SU-DHL-6 (cell line): ENCODE measurements around the gene TUNAR.

Experiments
- H2AFZ ChIP-seq: fragments of 200-600 bp; sonication (generic); 2 replicates; pipeline ENCODE4 v1.6.1; 2014; ENCODE audit warnings: low read depth, mild to moderate bottlenecking, moderate library complexity, mixed read lengths, antibody characterized with exemption, low read length; ENCODE audit not compliant: severe bottlenecking
- H3F3A ChIP-seq: fragments of 200-600 bp; shearing (Covaris generic); 2 replicates; pipeline ENCODE4 v1.6.0; 2016; ENCODE audit warnings: antibody characterized with exemption, mild to moderate bottlenecking; ENCODE audit not compliant: insufficient read depth
- H3K27ac ChIP-seq: fragments of 200-600 bp; sonication (generic); 2 replicates; pipeline ENCODE4 v1.5.1; 2016; ENCODE audit warnings: low read depth, mild to moderate bottlenecking, low read length, moderate library complexity, mixed read lengths
- H3K27me3 ChIP-seq: fragments of 200-600 bp; sonication (generic), shearing (Covaris generic); 2 replicates; pipeline ENCODE4 v1.6.0; 2014; ENCODE audit warnings: mild to moderate bottlenecking, low read length
- H3K36me3 ChIP-seq: fragments of 200-600 bp; sonication (generic); 2 replicates; pipeline ENCODE4 v1.6.1; 2014; ENCODE audit warnings: mild to moderate bottlenecking, low read length, mixed read lengths
- H3K4me2 ChIP-seq: fragments of 300-600, 200-600 bp; shearing (Covaris generic), sonication (generic); 2 replicates; pipeline ENCODE4 v1.6.0; 2014; ENCODE audit warnings: low read length, low read depth, mild to moderate bottlenecking; ENCODE audit not compliant: poor library complexity, severe bottlenecking
- H3K4me3 ChIP-seq: fragments of 200-600 bp; sonication (generic); 2 replicates; pipeline ENCODE4 v1.5.1; 2014; ENCODE audit warnings: antibody characterized with exemption, low read length, mild to moderate bottlenecking, mixed read lengths; ENCODE audit not compliant: insufficient read depth, poor library complexity, severe bottlenecking
- H3K79me2 ChIP-seq: fragments of 200-600 bp; sonication (generic); 2 replicates; pipeline ENCODE4 v1.6.1; 2014; ENCODE audit warnings: mild to moderate bottlenecking, low read length, moderate library complexity; ENCODE audit not compliant: insufficient read depth
- H3K9ac ChIP-seq: fragments of 200-600 bp; sonication (generic); 2 replicates; pipeline ENCODE4 v1.7.0; 2014; ENCODE audit warnings: mild to moderate bottlenecking, low read length
- H3K9me2 ChIP-seq: fragments of 200-600 bp; sonication (generic); replicated peaks from 2 replicates; pipeline ENCODE4 v1.6.1; 2014; ENCODE audit warnings: low read length; ENCODE audit not compliant: insufficient read depth
- H3K9me3 ChIP-seq: fragments of 200-600 bp; sonication (generic); 2 replicates; pipeline ENCODE4 v1.6.1; 2014; ENCODE audit warnings: low read length, mixed read lengths; ENCODE audit not compliant: insufficient read depth
- H4K20me1 ChIP-seq: fragments of 200-600 bp; sonication (generic); 2 replicates; pipeline ENCODE4 v1.6.1; 2014; ENCODE audit warnings: low read depth, mild to moderate bottlenecking, antibody characterized with exemption, low read length, moderate library complexity, mixed read lengths
- CTCF ChIP-seq: fragments of 200-600 bp; sonication (generic); IDR thresholded peaks from one replicate; pipeline ENCODE4 v1.5.1; 2017; ENCODE audit warnings: antibody characterized with exemption, mild to moderate bottlenecking, low read length, moderate library complexity; ENCODE audit not compliant: insufficient read depth, poor library complexity, severe bottlenecking
- EZH2phosphoT487 ChIP-seq: fragments of 200-600 bp; sonication (generic), shearing (Covaris generic); conservative IDR thresholded peaks from 2 replicates; pipeline ENCODE4 v1.6.1; 2018; ENCODE audit warnings: mild to moderate bottlenecking, antibody characterized with exemption, low read length, moderate library complexity, mixed read lengths

Gene TUNAR

GRCh38 chr14:95931384-95931783 lies 54.8 kb downstream of the TUNAR start:
- no peaks in the 10 kb centered on the region for H3K79me2 ChIP-seq
- H3K9ac ChIP-seq: no peak overlapping the region
- H3F3A ChIP-seq: no peaks in the 10 kb centered on the region
- no peaks in the 10 kb centered on the region for H4K20me1 ChIP-seq
- no peak overlapping the region for H3K4me3 ChIP-seq
- no peaks in the 10 kb centered on the region for H3K36me3 ChIP-seq
- no peaks in the 10 kb centered on the region for H3K9me2 ChIP-seq
- no peak for TF ChIP-seq CTCF
- no peak for TF ChIP-seq EZH2phosphoT487
- H3K27me3 ChIP-seq: no peaks in the 10 kb centered on the region
- no peak overlapping the region for H2AFZ ChIP-seq
- no peak overlapping the region for H3K27ac ChIP-seq
- no peaks in the 10 kb centered on the region for H3K9me3 ChIP-seq
- H3K4me2 ChIP-seq: no peak overlapping the region

- H3K4me3 ChIP-seq: no peak overlapping the region
- TF ChIP-seq CTCF (no peak), EZH2phosphoT487 (no peak)
- H3K4me2 ChIP-seq: no peak overlapping the region
- H3K9me3 ChIP-seq: no peaks in the 10 kb centered on the region
- H3K36me3 ChIP-seq: no peaks in the 10 kb centered on the region
- H3K79me2 ChIP-seq: no peaks in the 10 kb centered on the region
- no peak overlapping the region for H2AFZ ChIP-seq
- no peak overlapping the region for H3K9ac ChIP-seq
- H4K20me1 ChIP-seq: no peaks in the 10 kb centered on the region
- no peaks in the 10 kb centered on the region for H3K9me2 ChIP-seq
- H3F3A ChIP-seq: no peaks in the 10 kb centered on the region
- no peaks in the 10 kb centered on the region for H3K27me3 ChIP-seq
- H3K27ac ChIP-seq: no peak overlapping the region
These were observed 58.7 kb downstream of the TUNAR start for GRCh38 chr14:95935228-95935822.

GRCh38 chr14:95936041-95936440 lies 59.4 kb downstream of the TUNAR start:
- TF ChIP-seq CTCF (no peak), EZH2phosphoT487 (no peak)
- H3K9me3 ChIP-seq: no peaks in the 10 kb centered on the region; the same call in 1 of the 2 replicates
- no peak overlapping the region for H3K9ac ChIP-seq
- H4K20me1 ChIP-seq: no peaks in the 10 kb centered on the region
- H3K9me2 ChIP-seq: no peaks in the 10 kb centered on the region
- no peaks in the 10 kb centered on the region for H3K79me2 ChIP-seq
- no peak overlapping the region for H3K27ac ChIP-seq
- no peak overlapping the region for H3K4me2 ChIP-seq
- no peak overlapping the region for H2AFZ ChIP-seq
- no peaks in the 10 kb centered on the region for H3K36me3 ChIP-seq
- no peak overlapping the region for H3K4me3 ChIP-seq
- no peaks in the 10 kb centered on the region for H3K27me3 ChIP-seq
- no peaks in the 10 kb centered on the region for H3F3A ChIP-seq
